ENCODE measurements around the gene PMM1.
"Not testable (repeated sequence)": the region's sequence is repeated elsewhere in the genome, so short reads cannot be mapped to it uniquely, and the experiment has no call there.

PMM1 gene

GRCh38 chr22:41597635-41597953, 8.0 kb upstream of the PMM1 start:
- Histone ChIP-seq H3K79me1 (replicated peaks; ENCODE audit: low read length, poor library complexity, severe bottlenecking) (peaks cover 5% of the 10 kb centered on the region), H3K4ac (ENCODE audit: low read depth in 1 of 2, low read length in 2 of 2) (no peak overlapping the region), H3K36me3 (ENCODE audit: control insufficient read depth in 1 of 2, insufficient read depth in 2 of 2, low read depth in 1 of 2, low read length in 2 of 2) (peaks cover 24 to 30% of the 10 kb centered on the region in 2 experiments), H2BK12ac (ENCODE audit: low read length in 2 of 2) (peak overlapping the region; percentile 15 to 37), H3K4me1 (ENCODE audit: control insufficient read depth, insufficient read depth, low read depth, low read length) (peaks cover 20% of the 10 kb centered on the region), H3K4me2 (ENCODE audit: low read length, poor library complexity, severe bottlenecking) (no peak overlapping the region), H2BK5ac (ENCODE audit: low read depth, low read length, poor library complexity, severe bottlenecking) (no peak overlapping the region), H3K18ac (ENCODE audit: low read depth in 1 of 2, low read length in 2 of 2) (peak overlapping the region; percentile 9 to 31), H4K91ac (ENCODE audit: low read length) (peak overlapping the region; percentile 8), H3K27ac (ENCODE audit: low read length, poor library complexity, severe bottlenecking) (peak overlapping the region; percentile 30), H2AFZ (ENCODE audit: low read depth, low read length) (no peak overlapping the region), H2BK120ac (ENCODE audit: low read depth, low read length) (no peak overlapping the region), H3K23ac (ENCODE audit: low read length in 2 of 2) (no peak overlapping the region), H2AK5ac (ENCODE audit: low read length, severe bottlenecking) (peak overlapping the region; percentile 11), H3K9me3 (ENCODE audit: control insufficient read depth, low read length) (no peaks in the 10 kb centered on the region), H2BK15ac (ENCODE audit: low read depth, poor library complexity, severe bottlenecking) (no peak overlapping the region), H3K9ac (ENCODE audit: low read length) (peak overlapping the region; percentile 62), H4K8ac (ENCODE audit: low read length) (peak overlapping the region; percentile 19), H3K4me3 (ENCODE audit: insufficient read depth in 1 of 2, low read depth in 1 of 2, low read length in 2 of 2) (no peak overlapping the region), H3K14ac (ENCODE audit: low read length in 2 of 2) (no peak overlapping the region), H3K27me3 (ENCODE audit: control insufficient read depth in 1 of 2, insufficient read depth in 1 of 2, low read length in 2 of 2) (no peaks in the 10 kb centered on the region)
- WGBS: 88% methylated on average over 2 of the region's 2 CpGs
- no peak for DNase-seq

- Histone ChIP-seq H3K9me3 (ENCODE audit: control insufficient read depth, low read length) (no peaks in the 10 kb centered on the region), H3K79me1 (replicated peaks; ENCODE audit: low read length, poor library complexity, severe bottlenecking) (peaks cover 3% of the 10 kb centered on the region), H4K8ac (ENCODE audit: low read length) (peak overlapping the region; percentile 52), H3K23ac (ENCODE audit: low read length in 2 of 2) (no peak overlapping the region), H2BK120ac (ENCODE audit: low read depth, low read length) (no peak overlapping the region), H3K27me3 (ENCODE audit: control insufficient read depth in 1 of 2, insufficient read depth in 1 of 2, low read length in 2 of 2) (no peaks in the 10 kb centered on the region), H3K36me3 (ENCODE audit: control insufficient read depth in 1 of 2, insufficient read depth in 2 of 2, low read depth in 1 of 2, low read length in 2 of 2) (peaks cover 18 to 24% of the 10 kb centered on the region in 2 experiments), H3K18ac (ENCODE audit: low read depth in 1 of 2, low read length in 2 of 2) (peak overlapping the region in 1 of 2 experiments; percentile 31), H3K4me1 (ENCODE audit: control insufficient read depth, insufficient read depth, low read depth, low read length) (peaks cover 20% of the 10 kb centered on the region), H3K14ac (ENCODE audit: low read length in 2 of 2) (no peak overlapping the region), H2BK15ac (ENCODE audit: low read depth, poor library complexity, severe bottlenecking) (peak overlapping the region; percentile 65), H3K4me3 (ENCODE audit: insufficient read depth in 1 of 2, low read depth in 1 of 2, low read length in 2 of 2) (no peak overlapping the region), H2BK5ac (ENCODE audit: low read depth, low read length, poor library complexity, severe bottlenecking) (no peak overlapping the region), H2BK12ac (ENCODE audit: low read length in 2 of 2) (peak overlapping the region; percentile 28 to 37), H3K9ac (ENCODE audit: low read length) (peak overlapping the region; percentile 62), H2AFZ (ENCODE audit: low read depth, low read length) (no peak overlapping the region), H3K4ac (ENCODE audit: low read depth in 1 of 2, low read length in 2 of 2) (peak overlapping the region in 1 of 2 experiments; percentile 52), H2AK5ac (ENCODE audit: low read length, severe bottlenecking) (peak overlapping the region; percentile 91), H3K27ac (ENCODE audit: low read length, poor library complexity, severe bottlenecking) (no peak overlapping the region), H3K4me2 (ENCODE audit: low read length, poor library complexity, severe bottlenecking) (no peak overlapping the region), H4K91ac (ENCODE audit: low read length) (peak overlapping the region; percentile 20)
- DNase-seq: peak; percentile 70
- 73% methylated on average over 13 of the region's 13 CpGs for WGBS
Observed at GRCh38 chr22:41596776-41597634, 7.4 kb upstream of the PMM1 start.

GRCh38 chr22:41595703-41596102, 6.1 kb upstream of the PMM1 start:
- no peak overlapping the region for H2BK5ac ChIP-seq (ENCODE audit: low read depth, low read length, poor library complexity, severe bottlenecking)
- H4K8ac ChIP-seq (ENCODE audit: low read length): peak overlapping the region; percentile 76
- H3K23ac ChIP-seq (ENCODE audit: low read length in 2 of 2): no peak overlapping the region
- no peaks in the 10 kb centered on the region for H3K27me3 ChIP-seq (ENCODE audit: control insufficient read depth in 1 of 2, insufficient read depth in 1 of 2, low read length in 2 of 2)
- H2AFZ ChIP-seq (ENCODE audit: low read depth, low read length): no peak overlapping the region
- H3K4me1 ChIP-seq (ENCODE audit: control insufficient read depth, insufficient read depth, low read depth, low read length): peaks cover 20% of the 10 kb centered on the region
- H3K14ac ChIP-seq (ENCODE audit: low read length in 2 of 2): no peak overlapping the region
- 99% methylated on average over 4 of the region's 5 CpGs for WGBS
- H2BK120ac ChIP-seq (ENCODE audit: low read depth, low read length): no peak overlapping the region
- H3K79me1 ChIP-seq (replicated peaks; ENCODE audit: low read length, poor library complexity, severe bottlenecking): peaks cover 3% of the 10 kb centered on the region
- H3K36me3 ChIP-seq (ENCODE audit: control insufficient read depth in 1 of 2, insufficient read depth in 2 of 2, low read depth in 1 of 2, low read length in 2 of 2): peaks cover 7 to 19% of the 10 kb centered on the region in 2 experiments
- no peak overlapping the region for H3K27ac ChIP-seq (ENCODE audit: low read length, poor library complexity, severe bottlenecking)
- no peak overlapping the region for H2BK15ac ChIP-seq (ENCODE audit: low read depth, poor library complexity, severe bottlenecking)
- no peaks in the 10 kb centered on the region for H3K9me3 ChIP-seq (ENCODE audit: control insufficient read depth, low read length)
- peak overlapping the region; percentile 4 for H2AK5ac ChIP-seq (ENCODE audit: low read length, severe bottlenecking)
- no peak overlapping the region for H3K9ac ChIP-seq (ENCODE audit: low read length)
- no peak for DNase-seq
- no peak overlapping the region for H2BK12ac ChIP-seq (ENCODE audit: low read length in 2 of 2)
- no peak overlapping the region for H4K91ac ChIP-seq (ENCODE audit: low read length)
- H3K4ac ChIP-seq (ENCODE audit: low read depth in 1 of 2, low read length in 2 of 2): no peak overlapping the region
- H3K4me2 ChIP-seq (ENCODE audit: low read length, poor library complexity, severe bottlenecking): no peak overlapping the region
- H3K18ac ChIP-seq (ENCODE audit: low read depth in 1 of 2, low read length in 2 of 2): no peak overlapping the region
- no peak overlapping the region for H3K4me3 ChIP-seq (ENCODE audit: insufficient read depth in 1 of 2, low read depth in 1 of 2, low read length in 2 of 2)

GRCh38 chr22:41593336-41593960, 3.8 kb upstream of the PMM1 start:
- not testable (repeated sequence) for H4K91ac ChIP-seq (ENCODE audit: low read length); H4K8ac ChIP-seq (ENCODE audit: low read length); H3K14ac ChIP-seq (ENCODE audit: low read length in 2 of 2); H2BK5ac ChIP-seq (ENCODE audit: low read depth, low read length, poor library complexity, severe bottlenecking); H2AK5ac ChIP-seq (ENCODE audit: low read length, severe bottlenecking); H2AFZ ChIP-seq (ENCODE audit: low read depth, low read length); H3K9me3 ChIP-seq (ENCODE audit: control insufficient read depth, low read length); H3K36me3 ChIP-seq (ENCODE audit: control insufficient read depth in 1 of 2, insufficient read depth in 2 of 2, low read depth in 1 of 2, low read length in 2 of 2); H3K27me3 ChIP-seq (ENCODE audit: control insufficient read depth in 1 of 2, insufficient read depth in 1 of 2, low read length in 2 of 2); DNase-seq; H3K4me2 ChIP-seq (ENCODE audit: low read length, poor library complexity, severe bottlenecking); H3K27ac ChIP-seq (ENCODE audit: low read length, poor library complexity, severe bottlenecking); H2BK12ac ChIP-seq (ENCODE audit: low read length in 2 of 2); H3K9ac ChIP-seq (ENCODE audit: low read length); H3K23ac ChIP-seq (ENCODE audit: low read length in 2 of 2); H3K18ac ChIP-seq (ENCODE audit: low read depth in 1 of 2, low read length in 2 of 2); H3K4me3 ChIP-seq (ENCODE audit: insufficient read depth in 1 of 2, low read depth in 1 of 2, low read length in 2 of 2); H2BK120ac ChIP-seq (ENCODE audit: low read depth, low read length); H2BK15ac ChIP-seq (ENCODE audit: low read depth, poor library complexity, severe bottlenecking); H3K4ac ChIP-seq (ENCODE audit: low read depth in 1 of 2, low read length in 2 of 2)
- 97% methylated on average over 49 of the region's 51 CpGs for WGBS
- H3K4me1 ChIP-seq (ENCODE audit: control insufficient read depth, insufficient read depth, low read depth, low read length): peaks cover 26% of the 10 kb centered on the region
- peaks cover 11% of the 10 kb centered on the region for H3K79me1 ChIP-seq (replicated peaks; ENCODE audit: low read length, poor library complexity, severe bottlenecking)
